CD4-positive, alpha-beta T cell treated with Interleukin-12 subunit alpha and Interleukin-12 subunit beta, for 1 hour (primary cell): ENCODE measurements around the gene BAK1.
"Not testable (repeated sequence)": the region's sequence is repeated elsewhere in the genome, so short reads cannot be mapped to it uniquely, and the experiment has no call there.

Source experiments
- DNase-seq: peaks from one replicate; pipeline ENCODE4 v3.0.0-alpha.2; 2020

BAK1 gene

DNA sequence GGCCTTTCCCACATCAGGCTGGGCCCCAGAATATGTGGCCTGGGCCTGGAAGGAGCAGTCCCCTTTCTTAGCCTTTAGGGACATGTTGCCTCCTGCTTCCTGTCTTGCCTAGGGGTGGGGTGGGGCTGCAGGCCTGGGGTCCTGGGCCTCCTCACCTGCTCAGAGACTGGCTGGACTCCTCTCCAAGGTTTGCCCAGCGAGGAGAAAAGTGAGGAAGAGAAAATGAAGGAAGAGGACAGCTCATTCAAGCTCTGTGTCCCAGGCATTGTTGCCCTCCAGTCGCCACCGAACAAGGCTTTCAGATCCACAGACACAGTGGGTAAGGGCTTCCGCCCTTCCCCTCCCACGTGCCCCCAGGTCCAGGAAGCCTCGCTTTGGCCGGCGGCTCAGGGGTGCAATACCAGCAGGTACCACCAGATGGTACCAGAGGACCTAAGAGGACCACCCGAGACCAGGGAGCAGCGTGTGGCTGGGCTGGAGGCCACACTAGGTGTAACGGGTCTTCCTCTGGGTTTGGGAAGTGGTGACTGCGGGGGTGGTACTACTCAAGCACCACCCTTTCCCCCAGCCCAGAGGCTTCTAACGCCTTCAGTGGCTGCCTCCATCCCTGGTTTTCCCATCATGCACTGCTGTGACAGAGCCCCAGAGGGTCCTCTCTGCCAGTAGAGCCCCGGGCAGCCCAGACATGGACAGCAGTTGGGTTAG, 5.5 kb upstream of the BAK1 start:
- peak; percentile 91 for DNase-seq

DNA sequence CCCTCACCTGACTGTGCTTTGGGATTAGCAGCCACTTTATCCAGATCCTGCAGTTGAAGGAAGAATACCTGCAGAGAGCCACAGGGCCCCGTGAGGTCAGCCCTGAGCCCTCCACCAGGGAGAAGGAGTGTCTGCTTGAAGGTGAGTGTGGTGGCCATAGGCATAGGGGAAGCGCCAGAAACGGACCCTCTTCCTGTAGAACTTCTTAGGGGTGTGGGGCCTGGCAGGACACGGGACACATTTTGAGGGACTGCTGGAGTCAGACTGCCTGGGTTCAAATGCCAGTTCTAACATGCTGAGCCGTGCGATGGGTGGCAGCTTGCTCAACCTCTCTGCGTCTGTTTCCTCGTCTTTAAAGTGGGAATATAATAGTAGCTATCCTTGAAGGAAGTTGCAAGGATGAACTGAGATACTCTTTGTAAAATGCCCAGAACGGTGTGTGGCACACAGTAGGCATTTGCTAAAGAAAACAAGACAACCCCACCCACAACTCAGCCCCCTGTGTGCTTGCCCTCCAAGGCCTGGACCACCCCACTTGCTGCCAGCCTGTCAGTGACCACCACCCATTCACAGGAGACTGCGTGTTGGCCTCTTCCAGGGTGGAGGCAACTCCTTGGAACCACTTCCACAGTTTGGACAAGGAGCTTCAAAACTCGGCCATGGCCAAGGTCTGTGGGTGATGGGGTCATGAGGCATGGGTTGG, 4.8 kb upstream of the BAK1 start:
- no peak for DNase-seq

DNA sequence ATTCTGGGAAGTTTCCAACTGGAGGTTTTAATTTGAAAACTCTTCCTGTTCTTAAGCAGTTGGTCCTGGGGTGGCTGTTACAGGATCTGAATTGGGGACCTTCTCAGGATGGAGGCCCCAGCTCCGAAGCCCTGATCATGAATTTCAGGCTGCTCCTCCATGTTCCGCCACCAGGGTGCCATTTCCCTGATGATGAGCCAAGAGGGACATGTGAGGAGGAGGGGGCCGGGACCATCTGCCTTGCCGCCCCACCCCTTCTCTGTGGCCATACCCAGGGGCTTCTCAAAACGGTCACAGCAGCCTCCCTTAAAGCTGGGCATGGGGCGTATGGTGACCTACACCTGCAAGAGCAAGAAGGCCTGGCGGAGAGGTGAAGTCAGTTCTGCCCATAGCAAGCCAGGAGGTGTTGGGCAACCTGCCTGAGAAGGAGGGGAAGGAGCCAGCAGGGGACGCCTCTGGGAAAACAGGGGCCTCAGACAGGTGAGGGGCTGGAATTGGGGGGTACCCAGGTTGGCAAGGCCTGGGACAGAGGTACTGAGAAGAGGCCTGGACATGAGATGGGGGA, 3.6 kb upstream of the BAK1 start:
- DNase-seq = no peak

DNA sequence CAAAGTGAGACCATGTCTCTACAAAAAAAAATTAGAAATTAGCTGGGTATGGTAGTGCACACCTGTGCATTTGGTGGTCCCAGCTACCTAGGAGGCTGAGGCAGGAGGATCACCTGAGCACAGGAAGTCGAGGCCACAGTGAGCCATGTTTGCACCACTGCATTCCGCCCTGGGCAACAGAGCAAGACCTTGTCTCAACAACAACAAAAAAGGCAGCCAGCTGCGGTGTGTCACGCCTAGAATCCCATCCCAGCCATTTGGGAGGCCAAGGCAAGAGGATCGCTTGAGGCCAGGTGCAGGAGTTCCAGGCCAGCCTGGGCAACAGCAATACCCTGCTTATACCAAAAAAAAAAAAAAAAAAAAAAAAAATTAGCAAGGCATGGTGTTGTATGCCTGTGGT, 1.1 kb upstream of the BAK1 start:
- DNase-seq = no peak

DNA sequence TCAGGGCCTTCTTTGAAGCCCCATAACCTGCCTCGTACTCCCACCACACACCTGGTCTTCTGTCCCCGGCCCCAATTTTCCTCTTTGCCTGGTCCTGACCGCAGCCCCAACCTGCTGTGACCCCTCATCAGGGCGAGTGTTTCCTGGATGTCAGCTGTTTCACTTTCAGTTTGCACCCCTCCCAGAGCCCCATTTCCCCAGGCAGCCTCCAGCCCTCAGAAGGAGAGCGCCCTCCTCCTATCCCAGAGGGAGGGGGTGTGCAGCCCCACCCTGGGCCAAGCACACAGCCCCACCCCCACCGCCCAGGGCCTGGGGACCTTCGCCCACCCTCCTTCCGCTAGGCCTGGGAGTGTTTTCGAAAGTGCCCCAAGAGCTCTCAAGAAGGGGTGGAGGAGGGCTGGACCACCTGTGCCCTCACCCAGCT, 1.5 kb downstream of the BAK1 start:
- DNase-seq = peak; percentile 69

GRCh38 chr6:33578164-33578563, 1.9 kb downstream of the BAK1 start:
- no peak for DNase-seq

- no peak for DNase-seq
Observed at GRCh38 chr6:33577718-33578117, 2.4 kb downstream of the BAK1 start.

DNA sequence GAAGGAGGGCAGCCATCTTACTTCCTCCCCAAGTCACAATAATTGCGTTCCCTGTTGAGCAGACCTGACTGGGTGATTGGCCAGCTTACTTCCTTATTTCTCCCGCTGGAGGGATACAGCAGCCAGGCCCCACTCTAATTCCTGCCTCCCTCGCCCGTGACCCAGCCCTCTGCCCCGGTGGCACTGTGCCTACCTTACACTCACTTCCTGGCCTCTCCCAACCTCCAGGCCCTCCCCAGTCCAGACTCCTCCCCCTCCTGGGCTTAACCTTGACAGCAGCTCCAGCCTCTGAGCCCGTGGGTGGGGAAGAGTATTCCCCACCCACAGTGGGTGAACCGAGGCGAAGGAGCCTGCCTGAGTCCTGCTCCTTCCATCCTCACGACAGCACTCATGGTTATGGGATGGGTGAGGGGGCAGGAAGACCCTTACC, 3.0 kb downstream of the BAK1 start:
- peak; percentile 39 for DNase-seq

DNA sequence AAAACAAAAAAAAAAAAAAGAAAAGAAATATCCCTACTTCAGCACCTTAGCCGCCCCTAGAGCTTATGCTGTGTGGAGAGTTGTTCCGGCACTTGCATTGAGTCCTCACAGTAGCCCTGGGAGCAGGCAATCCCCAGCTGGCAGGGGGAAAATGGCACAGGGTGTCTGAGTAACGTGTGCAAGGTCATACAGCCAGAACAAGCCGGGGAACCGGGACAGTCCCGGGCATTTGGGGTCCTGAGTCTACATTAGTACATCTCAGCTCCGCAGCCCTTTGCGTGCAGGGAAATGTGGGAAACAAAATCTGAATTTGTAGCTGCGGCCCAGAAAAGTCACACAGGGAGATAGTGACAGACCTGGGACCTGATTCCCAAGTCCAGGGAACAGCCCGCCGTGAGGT, 3.4 kb downstream of the BAK1 start:
- DNase-seq = no peak

- DNase-seq = no peak
Observed at GRCh38 chr6:33575211-33575610, 4.9 kb downstream of the BAK1 start.

- DNase-seq = no peak
Observed at GRCh38 chr6:33571637-33572316, 8.3 kb downstream of the BAK1 start.

DNA sequence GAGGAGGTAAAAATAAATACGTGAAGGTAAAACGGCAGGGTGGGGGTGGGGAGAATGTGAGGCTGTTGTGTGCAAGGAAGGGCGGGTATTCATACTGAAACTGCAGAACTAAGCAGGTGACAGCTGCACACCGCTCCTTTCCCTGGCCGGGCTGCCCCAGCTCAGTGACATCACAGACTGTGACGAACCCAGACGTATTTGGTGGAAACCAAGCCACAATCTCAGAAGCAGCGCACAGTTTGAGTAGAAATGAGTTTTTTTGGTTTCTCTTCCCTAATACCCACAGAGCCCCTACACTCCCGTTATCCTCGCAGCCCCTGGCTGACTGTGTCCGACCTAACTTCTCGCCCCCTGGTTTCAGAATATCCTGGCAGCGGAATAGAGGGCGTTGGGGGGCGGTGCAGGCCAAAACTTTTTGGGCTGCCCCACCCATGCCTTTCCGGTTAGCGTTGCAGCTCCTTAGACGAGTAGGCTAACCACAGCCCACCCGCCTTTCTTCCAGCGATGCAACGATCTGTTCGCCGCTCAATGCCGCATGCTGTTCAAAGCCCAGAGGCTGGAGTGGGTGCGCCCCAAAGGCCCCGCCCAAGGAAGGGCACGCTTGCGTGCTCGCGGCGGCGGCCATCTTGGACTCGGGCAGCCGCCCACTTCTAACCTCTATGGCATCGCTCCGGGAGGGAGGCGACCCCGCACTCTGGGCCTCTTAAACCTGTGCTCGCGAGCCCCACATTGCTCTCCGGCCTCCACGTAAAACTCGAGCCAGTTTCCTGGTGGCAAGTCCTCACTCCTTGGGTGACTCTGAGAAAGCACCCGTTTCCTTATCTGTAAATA, 9.1 kb downstream of the BAK1 start:
- peak; percentile 93 for DNase-seq

DNA sequence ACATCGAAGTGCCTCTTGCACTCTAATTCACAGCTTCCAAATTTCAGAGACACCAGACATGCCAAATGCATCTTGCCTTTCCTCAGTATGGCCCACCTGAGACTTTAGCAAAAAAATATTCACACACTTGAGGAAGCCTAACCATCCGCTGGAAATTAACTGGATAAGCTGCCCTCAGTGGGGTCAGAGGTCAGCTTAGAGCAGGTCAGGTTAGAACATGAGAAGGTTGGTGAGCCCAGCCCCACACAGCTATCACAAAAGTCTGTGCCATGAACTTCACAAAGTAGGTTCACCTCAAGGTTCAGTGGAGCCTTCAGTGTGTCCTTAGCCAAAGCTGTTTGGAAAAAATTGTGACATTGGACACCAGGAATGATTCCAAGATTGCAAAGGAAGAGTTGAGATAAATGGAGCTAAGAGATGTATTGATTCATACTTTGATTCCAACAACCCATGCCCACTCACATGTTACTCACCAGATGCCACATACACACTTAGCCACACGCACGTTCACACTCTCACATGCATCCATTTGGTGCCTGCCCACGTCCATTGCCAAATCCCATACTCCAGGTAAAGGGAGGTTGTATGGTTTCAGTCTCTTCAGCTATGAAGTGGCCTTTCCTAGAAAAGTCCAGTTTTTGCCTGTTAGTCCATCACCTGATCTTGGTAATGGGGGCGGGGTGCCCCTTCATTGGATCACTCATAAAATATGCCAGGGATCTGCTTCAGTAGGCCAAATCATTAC, 11.1 kb downstream of the BAK1 start:
- no peak for DNase-seq

DNA sequence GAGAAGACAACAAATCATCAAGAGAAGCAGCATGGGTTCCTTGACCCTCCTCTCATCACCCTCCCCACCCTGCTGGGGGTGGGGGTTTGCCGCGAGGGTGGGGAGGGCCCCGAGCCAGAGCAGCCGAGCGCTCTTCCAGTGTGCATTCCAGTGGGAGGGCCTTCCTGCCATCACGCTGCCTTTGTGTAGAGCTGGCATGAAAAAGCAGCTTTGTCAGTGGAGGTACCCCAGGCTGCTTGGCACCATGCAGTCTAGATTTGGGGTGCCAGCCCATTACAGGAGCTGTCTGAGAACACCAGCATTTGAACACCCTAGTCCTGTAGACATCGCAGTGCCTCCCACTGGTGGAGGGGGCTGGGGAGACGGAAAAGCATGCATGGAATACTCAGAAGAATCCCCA, 12.2 kb downstream of the BAK1 start:
- DNase-seq = no peak

GRCh38 chr6:33566182-33567084, 13.6 kb downstream of the BAK1 start:
- DNase-seq = no peak

GRCh38 chr6:33558801-33559200, 21.3 kb downstream of the BAK1 start:
- DNase-seq = no peak

GRCh38 chr6:33557376-33557775, 22.7 kb downstream of the BAK1 start:
- no peak for DNase-seq

DNA sequence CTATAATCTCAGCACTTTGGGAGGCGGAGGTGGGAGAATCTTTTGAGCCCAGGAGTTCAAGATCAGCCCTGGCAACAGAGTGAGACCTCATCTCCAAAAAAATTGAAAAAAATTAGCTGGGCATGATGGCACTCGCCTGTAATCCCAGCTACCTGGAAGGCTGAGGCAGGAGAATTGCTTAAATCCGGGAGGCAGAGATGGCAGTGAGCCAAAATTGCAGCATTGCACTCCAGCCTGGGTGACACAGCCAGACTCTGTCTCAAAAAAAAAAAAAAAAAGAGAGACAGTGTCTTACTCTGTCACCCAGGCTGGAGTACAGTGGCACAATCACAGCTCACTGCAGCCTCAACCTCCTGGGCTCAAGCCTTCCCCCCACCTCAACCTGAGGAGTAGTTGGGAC, 27.2 kb downstream of the BAK1 start:
- not testable (repeated sequence) for DNase-seq

GRCh38 chr6:33552252-33552651, 27.8 kb downstream of the BAK1 start:
- DNase-seq = no peak

DNA sequence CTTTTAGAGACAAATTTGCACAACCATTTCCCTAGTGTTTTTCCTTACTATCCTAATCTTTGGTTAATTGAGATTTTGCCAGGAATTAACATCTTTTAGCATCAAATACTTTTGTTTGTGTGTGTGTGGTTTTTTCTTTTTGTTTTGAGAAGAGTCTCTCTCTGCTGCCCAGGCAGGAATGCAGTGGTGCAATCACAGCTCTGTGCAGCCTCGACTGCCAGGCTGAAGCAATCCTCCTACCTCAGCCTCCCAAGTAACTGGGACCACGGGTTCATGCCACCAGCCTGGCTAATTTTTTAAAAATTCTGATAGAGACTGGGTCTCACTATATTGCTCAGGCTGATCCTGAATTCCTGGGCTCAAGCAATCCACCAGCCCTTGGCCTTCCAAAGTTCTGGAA, 28.5 kb downstream of the BAK1 start:
- no peak for DNase-seq

DNA sequence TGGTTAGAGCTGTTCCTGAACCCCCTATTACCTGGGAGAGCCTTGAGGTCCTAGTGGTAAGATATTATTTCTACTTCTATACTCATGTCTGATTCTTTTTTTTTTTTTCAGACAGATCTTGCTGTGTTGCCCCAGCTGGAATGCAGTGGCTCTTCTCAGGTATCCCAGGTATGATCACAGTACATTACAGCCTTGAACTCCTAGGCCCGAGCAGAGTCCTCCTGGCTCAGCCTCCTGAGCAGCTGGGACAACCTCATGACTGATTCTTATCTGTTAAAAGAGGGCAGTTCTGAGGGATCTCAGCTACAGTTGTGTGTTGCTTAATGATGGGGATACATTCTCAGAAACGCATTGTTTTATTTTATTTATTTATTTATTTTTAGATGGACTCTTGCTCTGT, 30.2 kb downstream of the BAK1 start:
- DNase-seq = no peak
